Erythroblast (primary cell): ENCODE data around the gene OXGR1.
A peak's percentile ranks its signal among the peaks of the same experiment; 100 is the strongest.
"Not testable (repeated sequence)": the region's sequence is repeated elsewhere in the genome, so short reads cannot be mapped to it uniquely, and the experiment has no call there.

Experiments used
- DNase-seq, 2 experiments: peaks; one replicate each; lab custom pipeline; 2025; lab: John Stamatoyannopoulos, UW
- GATA1 ChIP-seq: IDR thresholded peaks from 2 replicates; pipeline ENCODE4 v1.6.1; 2011; ENCODE audit warnings: low read depth, mild to moderate bottlenecking, control low read depth, low read length, moderate library complexity
- POLR2A ChIP-seq: IDR thresholded peaks from 2 replicates; pipeline ENCODE4 v1.6.1; 2011; ENCODE audit warnings: mild to moderate bottlenecking, low read length

The OXGR1 gene

GRCh38 chr13:96998051-96998450 lies 3.8 kb upstream of the OXGR1 start:
- DNase-seq: no peak
- TF ChIP-seq GATA1 (no peak), POLR2A (no peak)

DNA sequence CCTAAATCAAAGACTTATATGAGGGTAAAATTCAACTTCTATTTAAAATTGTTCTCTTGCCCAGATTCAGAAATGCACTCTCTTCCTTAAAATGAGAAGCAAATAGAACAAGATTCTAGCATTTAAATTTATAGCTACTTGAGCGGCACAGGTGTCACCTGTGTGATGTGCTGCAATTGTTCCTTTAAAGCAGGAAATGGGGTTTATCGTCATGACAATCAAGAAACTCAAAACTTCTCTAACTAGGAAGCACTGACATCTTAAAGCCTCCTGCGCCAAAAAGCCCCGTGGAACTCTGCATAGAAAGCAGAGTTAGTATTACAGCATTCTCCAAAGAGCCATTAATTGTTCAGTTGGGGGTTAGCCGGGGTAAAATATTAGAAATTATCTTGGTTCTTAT lies 2.6 kb upstream of the OXGR1 start:
- TF ChIP-seq POLR2A (no peak), GATA1 (no peak)

GRCh38 chr13:96996107-96996506 lies 1.8 kb upstream of the OXGR1 start:
- no peak for DNase-seq
- no peak for TF ChIP-seq GATA1
- no peak for TF ChIP-seq POLR2A

More for the DNA sequence above, 2.6 kb upstream of the OXGR1 start:
- no peak for DNase-seq

DNA sequence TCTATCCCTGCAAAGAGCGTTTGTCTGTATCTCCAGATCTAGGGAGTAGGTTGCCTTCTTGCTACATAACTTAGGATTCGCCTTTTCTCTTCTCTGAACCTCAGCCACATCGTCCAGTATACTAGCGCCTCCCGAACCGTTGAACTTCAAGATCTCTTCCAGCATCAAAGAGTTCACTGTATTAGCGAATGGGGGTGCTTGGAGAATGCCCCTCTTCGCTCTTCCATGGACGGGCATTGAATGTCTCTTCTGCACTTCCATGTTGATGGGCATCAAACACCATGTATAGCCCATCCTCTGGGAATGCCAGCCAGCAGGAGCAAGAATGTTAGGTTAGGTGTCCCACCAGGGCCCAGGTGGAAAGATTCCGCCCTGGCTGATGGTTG lies 575 bp upstream of the OXGR1 start:
- TF ChIP-seq GATA1 (no peak), POLR2A (no peak)
- DNase-seq: no peak

GRCh38 chr13:96993634-96994016 lies 651 bp downstream of the OXGR1 start:
- no peak for DNase-seq
- TF ChIP-seq POLR2A (no peak), GATA1 (no peak)

GRCh38 chr13:96992633-96993032 lies 1.6 kb downstream of the OXGR1 start:
- no peak for DNase-seq

GRCh38 chr13:96991072-96991471 lies 3.2 kb downstream of the OXGR1 start:
- TF ChIP-seq GATA1 (no peak), POLR2A (no peak)
- no peak for DNase-seq

More at GRCh38 chr13:96992633-96993032, 1.6 kb downstream of the OXGR1 start:
- no peak for TF ChIP-seq GATA1

GRCh38 chr13:96988441-96988840 lies 5.8 kb downstream of the OXGR1 start:
- no peak for DNase-seq
- TF ChIP-seq POLR2A (no peak), GATA1 (no peak)

DNA sequence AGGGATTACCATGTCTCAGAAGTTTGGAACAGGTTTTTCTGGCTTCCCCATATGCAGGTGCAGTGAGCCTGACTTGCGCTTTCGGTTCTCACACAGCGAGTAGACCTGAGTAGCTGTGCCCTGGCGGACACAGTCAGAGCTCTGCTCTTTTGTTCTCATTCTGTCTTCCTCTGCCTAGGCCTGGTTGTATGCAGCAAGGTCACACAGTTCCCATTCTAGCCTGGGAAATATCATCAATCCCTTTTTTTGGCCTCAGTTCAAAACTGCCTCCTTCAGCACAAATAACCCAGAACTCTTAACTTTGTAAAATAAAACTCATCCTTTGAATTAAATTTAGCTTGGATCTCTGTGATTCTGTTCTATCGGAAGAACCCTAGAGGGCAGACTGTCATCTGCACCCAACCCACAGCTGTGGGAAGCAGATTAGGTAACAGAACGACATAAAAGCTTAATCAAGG lies 10.2 kb downstream of the OXGR1 start:
- TF ChIP-seq GATA1 (no peak), POLR2A (no peak)
- DNase-seq: no peak

DNA sequence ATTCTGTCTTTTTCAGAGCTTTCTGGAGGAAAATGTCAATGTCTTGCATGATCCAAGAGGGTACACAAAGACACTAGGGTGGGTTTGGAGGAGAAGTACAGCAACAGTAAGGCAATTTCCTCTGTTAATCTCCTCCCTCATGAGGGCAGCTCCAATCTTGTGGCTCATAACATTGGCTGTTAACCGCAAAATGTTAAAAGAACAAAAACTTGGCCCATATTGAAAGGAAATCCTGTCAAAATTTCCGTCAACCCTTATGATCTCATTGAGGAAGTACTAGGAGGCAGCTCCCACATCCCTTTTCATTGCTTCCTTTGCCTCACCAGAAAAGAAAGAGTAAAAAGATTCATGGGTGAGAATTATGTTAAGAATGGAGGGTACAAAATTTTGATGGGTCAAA lies 11.6 kb downstream of the OXGR1 start:
- DNase-seq: no peak
- TF ChIP-seq GATA1 (no peak), POLR2A (no peak)

DNA sequence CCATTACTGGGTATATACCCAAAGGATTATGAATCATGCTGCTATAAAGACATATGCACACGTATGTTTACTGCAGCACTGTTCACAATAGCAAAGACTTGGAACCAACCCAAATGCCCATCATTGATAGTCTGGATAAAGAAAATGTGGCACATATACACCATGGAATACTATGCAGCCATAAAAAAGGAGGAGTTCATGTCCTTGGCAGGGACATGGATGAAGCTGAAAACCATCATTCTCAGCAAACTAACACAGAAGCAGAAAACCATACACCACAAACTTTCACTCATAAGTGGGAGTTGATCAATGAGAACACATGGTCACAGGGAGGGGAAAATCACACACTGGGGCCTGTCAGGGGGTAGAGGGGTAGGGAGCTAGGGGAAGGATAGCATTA lies 14.4 kb downstream of the OXGR1 start:
- DNase-seq: not testable (repeated sequence)

DNA sequence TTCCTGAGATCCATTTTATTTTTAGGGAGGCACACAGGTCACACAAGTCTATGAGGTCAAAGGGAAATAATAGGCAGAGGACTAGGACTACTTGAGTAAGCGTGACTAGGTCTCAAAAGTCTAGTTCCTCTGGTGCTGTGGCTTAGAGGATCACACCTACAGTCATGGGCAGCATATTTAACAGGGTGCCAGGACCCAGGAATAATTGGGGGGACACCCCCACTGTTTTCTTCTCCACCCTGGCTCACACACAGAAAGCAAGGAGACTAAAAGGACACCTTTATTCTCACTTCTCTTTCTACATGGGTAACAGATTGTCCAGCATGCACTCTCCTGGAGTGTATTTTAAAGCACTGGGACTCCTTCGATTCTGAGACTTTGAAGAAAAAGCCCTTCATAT lies 26.2 kb downstream of the OXGR1 start:
- TF ChIP-seq GATA1: no peak
- no peak for TF ChIP-seq POLR2A
- DNase-seq: no peak

- no peak for TF ChIP-seq POLR2A
- TF ChIP-seq GATA1: no peak
- DNase-seq: peak; percentile 9 to 29
Observed at GRCh38 chr13:96967248-96967745, 27.0 kb downstream of the OXGR1 start.

DNA sequence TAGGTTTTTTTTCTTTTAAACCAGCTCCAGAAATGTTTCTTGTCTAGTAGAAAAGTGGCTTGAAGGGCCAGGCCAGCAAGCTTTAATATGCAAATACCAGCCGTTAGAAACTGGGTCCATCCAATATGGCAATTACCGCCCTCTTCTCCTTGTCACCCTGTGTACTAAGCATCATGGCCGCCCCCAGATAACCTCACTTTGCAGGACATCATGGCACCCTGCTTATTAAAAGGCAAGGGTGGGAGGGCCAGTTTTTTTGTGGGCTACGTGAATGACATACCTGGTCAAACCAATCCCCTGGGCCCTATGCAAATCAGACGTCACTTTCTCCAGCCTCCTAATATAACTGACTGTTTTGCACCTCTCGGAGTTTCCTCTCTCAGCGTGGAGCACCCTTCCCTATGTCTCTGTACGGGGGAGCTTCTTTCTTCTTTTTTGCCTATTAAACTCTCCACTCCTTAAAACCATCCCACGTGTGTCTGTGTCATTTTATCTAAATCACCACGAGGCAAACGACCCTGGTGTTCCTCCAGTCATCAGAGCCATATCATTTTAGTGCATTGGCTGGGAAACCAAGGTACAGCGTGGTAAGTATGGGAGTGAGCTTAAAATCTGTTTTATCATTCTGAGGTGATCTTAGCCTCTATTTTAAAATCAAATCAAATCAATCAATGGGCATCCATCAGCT lies 27.7 kb downstream of the OXGR1 start:
- TF ChIP-seq POLR2A (no peak), GATA1 (no peak)

More for the DNA sequence above, 27.7 kb downstream of the OXGR1 start:
- no peak for DNase-seq
